ENCODE data around the gene ZRANB3.

Gene ZRANB3

GRCh38 chr2:135149251-135149650, 381.8 kb downstream of the ZRANB3 start:
- TF ChIP-seq TAF1 (IDR thresholded peaks at IDR 0.05; ENCODE audit: borderline replicate concordance, insufficient read depth, low read length) (no peak), SIN3A (IDR thresholded peaks at IDR 0.05; ENCODE audit: borderline replicate concordance, insufficient read depth, low read length) (no peak), POLR2AphosphoS5 (IDR thresholded peaks at IDR 0.05; ENCODE audit: low read depth, low read length) (no peak), FOXP2 (optimal IDR thresholded peaks at IDR 0.05; ENCODE audit: borderline replicate concordance, extremely low read depth, extremely low read length, insufficient read depth) (no peak)
- TF ChIP-seq, protein P1, sequence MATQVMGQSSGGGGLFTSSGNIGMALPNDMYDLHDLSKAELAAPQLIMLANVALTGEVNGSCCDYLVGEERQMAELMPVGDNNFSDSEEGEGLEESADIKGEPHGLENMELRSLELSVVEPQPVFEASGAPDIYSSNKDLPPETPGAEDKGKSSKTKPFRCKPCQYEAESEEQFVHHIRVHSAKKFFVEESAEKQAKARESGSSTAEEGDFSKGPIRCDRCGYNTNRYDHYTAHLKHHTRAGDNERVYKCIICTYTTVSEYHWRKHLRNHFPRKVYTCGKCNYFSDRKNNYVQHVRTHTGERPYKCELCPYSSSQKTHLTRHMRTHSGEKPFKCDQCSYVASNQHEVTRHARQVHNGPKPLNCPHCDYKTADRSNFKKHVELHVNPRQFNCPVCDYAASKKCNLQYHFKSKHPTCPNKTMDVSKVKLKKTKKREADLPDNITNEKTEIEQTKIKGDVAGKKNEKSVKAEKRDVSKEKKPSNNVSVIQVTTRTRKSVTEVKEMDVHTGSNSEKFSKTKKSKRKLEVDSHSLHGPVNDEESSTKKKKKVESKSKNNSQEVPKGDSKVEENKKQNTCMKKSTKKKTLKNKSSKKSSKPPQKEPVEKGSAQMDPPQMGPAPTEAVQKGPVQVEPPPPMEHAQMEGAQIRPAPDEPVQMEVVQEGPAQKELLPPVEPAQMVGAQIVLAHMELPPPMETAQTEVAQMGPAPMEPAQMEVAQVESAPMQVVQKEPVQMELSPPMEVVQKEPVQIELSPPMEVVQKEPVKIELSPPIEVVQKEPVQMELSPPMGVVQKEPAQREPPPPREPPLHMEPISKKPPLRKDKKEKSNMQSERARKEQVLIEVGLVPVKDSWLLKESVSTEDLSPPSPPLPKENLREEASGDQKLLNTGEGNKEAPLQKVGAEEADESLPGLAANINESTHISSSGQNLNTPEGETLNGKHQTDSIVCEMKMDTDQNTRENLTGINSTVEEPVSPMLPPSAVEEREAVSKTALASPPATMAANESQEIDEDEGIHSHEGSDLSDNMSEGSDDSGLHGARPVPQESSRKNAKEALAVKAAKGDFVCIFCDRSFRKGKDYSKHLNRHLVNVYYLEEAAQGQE (IDR thresholded peaks at IDR 0.05; ENCODE audit: insufficient read depth in 1 of 2, low read depth in 2 of 2, low read length in 2 of 2), result no peak

- TF ChIP-seq, protein P1 (IDR thresholded peaks at IDR 0.05; ENCODE audit: insufficient read depth in 1 of 2, low read depth in 2 of 2, low read length in 2 of 2), result no peak
- no peak for TF ChIP-seq FOXP2 (optimal IDR thresholded peaks at IDR 0.05; ENCODE audit: borderline replicate concordance, extremely low read depth, extremely low read length, insufficient read depth)
- no peak for TF ChIP-seq SIN3A (IDR thresholded peaks at IDR 0.05; ENCODE audit: borderline replicate concordance, insufficient read depth, low read length)
- TF ChIP-seq POLR2AphosphoS5 (IDR thresholded peaks at IDR 0.05; ENCODE audit: low read depth, low read length), result no peak
- TF ChIP-seq TAF1 (IDR thresholded peaks at IDR 0.05; ENCODE audit: borderline replicate concordance, insufficient read depth, low read length), result no peak
These were observed 386.7 kb downstream of the ZRANB3 start for GRCh38 chr2:135144343-135144742.

DNA sequence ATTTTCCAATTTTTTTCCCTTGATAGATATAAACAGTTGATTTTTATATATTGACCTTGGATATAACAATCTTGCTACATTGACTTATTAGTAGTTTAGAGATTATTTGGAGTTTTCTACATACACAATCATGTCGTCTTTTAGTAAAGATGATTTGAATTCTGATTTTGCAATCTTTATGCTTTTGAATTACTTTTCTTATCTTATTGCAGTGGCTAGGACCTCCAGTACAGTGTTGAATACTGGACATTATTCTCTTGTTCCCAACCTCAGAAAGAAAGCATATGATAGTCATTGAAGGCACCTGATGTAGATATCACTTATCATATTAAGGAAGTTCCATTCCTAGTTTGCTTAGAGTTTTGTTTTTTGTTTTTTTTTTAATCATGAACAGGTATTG, 388.7 kb downstream of the ZRANB3 start:
- TF ChIP-seq, protein P1 (IDR thresholded peaks at IDR 0.05; ENCODE audit: insufficient read depth in 1 of 2, low read depth in 2 of 2, low read length in 2 of 2), result no peak
- TF ChIP-seq FOXP2 (optimal IDR thresholded peaks at IDR 0.05; ENCODE audit: borderline replicate concordance, extremely low read depth, extremely low read length, insufficient read depth), result no peak
- no peak for TF ChIP-seq SIN3A (IDR thresholded peaks at IDR 0.05; ENCODE audit: borderline replicate concordance, insufficient read depth, low read length)
- TF ChIP-seq POLR2AphosphoS5 (IDR thresholded peaks at IDR 0.05; ENCODE audit: low read depth, low read length), result no peak
- TF ChIP-seq TAF1 (IDR thresholded peaks at IDR 0.05; ENCODE audit: borderline replicate concordance, insufficient read depth, low read length), result no peak

- TF ChIP-seq FOXP2 (optimal IDR thresholded peaks at IDR 0.05; ENCODE audit: borderline replicate concordance, extremely low read depth, extremely low read length, insufficient read depth) (no peak), POLR2AphosphoS5 (IDR thresholded peaks at IDR 0.05; ENCODE audit: low read depth, low read length) (no peak), TAF1 (IDR thresholded peaks at IDR 0.05; ENCODE audit: borderline replicate concordance, insufficient read depth, low read length) (no peak), SIN3A (IDR thresholded peaks at IDR 0.05; ENCODE audit: borderline replicate concordance, insufficient read depth, low read length) (no peak)
- TF ChIP-seq, protein P1 (IDR thresholded peaks at IDR 0.05; ENCODE audit: insufficient read depth in 1 of 2, low read depth in 2 of 2, low read length in 2 of 2), result no peak
These were observed 390.4 kb downstream of the ZRANB3 start for GRCh38 chr2:135140606-135141005.

DNA sequence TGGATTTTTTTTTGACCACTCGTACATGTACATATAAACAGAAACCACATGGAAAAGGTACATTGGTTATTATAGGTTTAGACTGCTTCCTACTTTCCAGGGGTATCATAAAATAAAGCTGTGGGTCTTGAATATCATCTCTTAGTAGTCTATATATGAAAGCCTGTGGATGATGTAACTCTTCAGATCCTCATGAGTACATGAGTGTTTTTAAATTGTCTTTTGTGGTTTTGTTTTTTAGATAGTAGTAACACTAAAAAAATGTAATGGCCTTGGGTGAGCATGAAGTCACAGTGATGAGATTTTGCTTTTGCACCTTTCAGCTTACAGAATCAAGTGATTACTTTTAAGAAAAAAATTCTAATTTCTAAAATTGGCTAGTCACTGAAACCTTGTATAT, 398.7 kb downstream of the ZRANB3 start:
- TF ChIP-seq SIN3A (IDR thresholded peaks at IDR 0.05; ENCODE audit: borderline replicate concordance, insufficient read depth, low read length) (no peak), FOXP2 (optimal IDR thresholded peaks at IDR 0.05; ENCODE audit: borderline replicate concordance, extremely low read depth, extremely low read length, insufficient read depth) (no peak), TAF1 (IDR thresholded peaks at IDR 0.05; ENCODE audit: borderline replicate concordance, insufficient read depth, low read length) (no peak), POLR2AphosphoS5 (IDR thresholded peaks at IDR 0.05; ENCODE audit: low read depth, low read length) (no peak)
- TF ChIP-seq, protein P1 (IDR thresholded peaks at IDR 0.05; ENCODE audit: insufficient read depth in 1 of 2, low read depth in 2 of 2, low read length in 2 of 2), result no peak

Data from PFSK-1 (cell line).